Kidney glomerular epithelial cell (primary cell): Measurements from ENCODE around the gene COMMD9.

Source experiments
- DNase-seq: peaks from one replicate; lab custom pipeline; 2025; lab: John Stamatoyannopoulos, UW

COMMD9 gene

DNA sequence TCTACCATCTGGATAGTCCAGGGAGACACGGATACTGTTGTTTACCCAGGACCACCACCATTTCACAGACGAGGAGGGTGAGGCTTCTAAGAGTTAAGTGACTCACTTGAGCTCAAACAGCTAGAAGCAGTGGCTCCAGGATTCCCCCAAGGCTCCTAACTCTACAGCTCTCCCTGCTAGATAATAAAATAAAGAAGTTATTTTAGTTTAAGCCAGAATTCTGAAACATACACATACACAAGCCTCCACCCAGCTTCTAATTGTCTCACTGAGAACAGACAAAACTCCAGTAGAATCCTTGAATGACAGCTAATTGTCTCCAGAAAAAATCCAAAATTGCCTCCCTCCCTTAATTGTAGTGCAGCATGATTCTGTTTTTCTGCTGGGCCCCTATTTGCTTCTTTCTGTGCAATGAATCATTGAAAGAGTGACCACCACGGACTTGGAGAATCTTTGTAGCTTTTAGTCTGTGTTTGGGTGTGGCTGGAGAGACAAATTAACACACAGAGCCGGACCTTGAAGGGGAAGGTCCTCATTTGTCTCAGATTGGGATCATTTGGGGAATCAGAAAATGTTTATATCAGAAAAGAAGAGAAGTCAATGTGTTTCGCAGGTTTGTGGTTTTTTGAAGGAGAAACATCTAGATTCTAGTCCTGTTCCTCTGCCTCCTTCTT, 64.9 kb downstream of the COMMD9 start:
- DNase-seq: no peak

- DNase-seq: no peak
Observed at GRCh38 chr11:36222831-36223635, 66.2 kb downstream of the COMMD9 start.
